Aorta (tissue), 5 donors: ENCODE data around the gene RPL35. TPM values are rescaled to one million over a fixed set of nuclear protein-coding genes. Genes with fewer than 3 reads are reported as not detected.
"Not testable (repeated sequence)": the region's sequence is repeated elsewhere in the genome, so short reads cannot be mapped to it uniquely, and the experiment has no call there.

Source experiments
- ATAC-seq: fragments of 200-7000 bp; cut with Tn5 transposase; one replicate; pipeline ENCODE4 v1.9.1; 2022; ENCODE audit warnings: moderate library complexity; ENCODE audit not compliant: low FRiP score
- DNase-seq, 2 donors: peaks; one replicate each; pipeline ENCODE4 v3.0.0-alpha.2; 2020
- H3K27ac ChIP-seq, 2 donors: one replicate each; pipeline ENCODE4 v1.5.1; 2013; ENCODE audit warnings: low read length in 2 of 2, mild to moderate bottlenecking in 2 of 2, moderate library complexity in 2 of 2, control low read depth in 1 of 2, inconsistent platforms in 1 of 2, low read depth in 1 of 2
- H3K27me3 ChIP-seq, 2 donors: one replicate each; pipeline ENCODE4 v1.6.1; 2013; ENCODE audit warnings: control low read depth in 1 of 2, low read length in 1 of 2, mild to moderate bottlenecking in 1 of 2, moderate library complexity in 1 of 2; ENCODE audit not compliant: insufficient read depth in 2 of 2, control insufficient read depth in 1 of 2
- H3K36me3 ChIP-seq, 2 donors: one replicate each; pipeline ENCODE4 v1.6.1; 2013; ENCODE audit warnings: control low read depth in 1 of 2, low read length in 1 of 2, mild to moderate bottlenecking in 1 of 2; ENCODE audit not compliant: insufficient read depth in 2 of 2, control insufficient read depth in 1 of 2
- H3K4me1 ChIP-seq, 2 donors: one replicate each; pipeline ENCODE4 v1.6.1; 2013; ENCODE audit warnings: low read length in 2 of 2, control low read depth in 1 of 2, mild to moderate bottlenecking in 1 of 2, moderate library complexity in 1 of 2; ENCODE audit not compliant: insufficient read depth in 2 of 2, control insufficient read depth in 1 of 2
- H3K4me3 ChIP-seq, 2 donors: one replicate each; pipeline ENCODE4 v1.5.1; 2013; ENCODE audit warnings: low read length in 2 of 2, control low read depth in 1 of 2, mild to moderate bottlenecking in 1 of 2
- H3K9me3 ChIP-seq: one replicate; pipeline ENCODE4 v1.6.1; 2013; ENCODE audit warnings: mild to moderate bottlenecking, low read length; ENCODE audit not compliant: control insufficient read depth
- WGBS, 2 donors: extraction: QIAGEN DNeasy Blood & Tissue Kit; methylation state at CpG; one replicate each; pipeline ENCODE4 v1.1.7; 2013; 5-methylcytosine and 5-hydroxymethylcytosine counted together
- intact Hi-C, 2 donors: fragments of 100-400 bp; cut with DNase I; formaldehyde crosslinking; loops; one replicate each; pipeline versions ENCODE4 v1.14.2 to v1.15.0; 2022
- polyA plus RNA-seq, 2 donors: library from polyadenylated mRNA; stranded (reverse); fragments of 200-250 nt; gene quantifications; one replicate each; pipeline ENCODE4 v1.2.3, GENCODE V29; 2013
- total RNA-seq, 2 donors: library from RNA; stranded (reverse); fragmentation: NEBNext Ultra II Directional; extraction: Animal tissue kit (Norgen Biotek cat#: 25700); gene quantifications; one replicate each; pipeline ENCODE4 v1.2.1, GENCODE V29; 2021
- donor health status: healthy with polysubstance abuse.
- donor health status: Bipolar disorder and iron deficiency.
- donor health status: DM: no; HTN: no; CAD: no.
- donor health status: DM: no; HTN: no; CAD: no.
- donor health status: DM: yes; HTN: yes; CAD: no.

RPL35 gene
- total and polyA plus RNA-seq, 4 donors, result 806 to 6,282 (median 2,056) TPM

- ATAC-seq, result no peak
- H3K27ac ChIP-seq, result no peak overlapping the region
These were observed 12.0 kb downstream of the RPL35 start for GRCh38 chr9:124849801-124850200.

GRCh38 chr9:124846969-124847368, 14.8 kb downstream of the RPL35 start:
- WGBS, 2 donors, result 93 to 95% methylated on average over 6 of the region's 6 CpGs
- intact Hi-C loops, result no loop called here

More at GRCh38 chr9:124849801-124850200, 12.0 kb downstream of the RPL35 start:
- no peak overlapping the region for H3K4me3 ChIP-seq
- intact Hi-C loops, result no loop called here
- no peaks in the 10 kb centered on the region for H3K4me1 ChIP-seq
- 62 to 67% methylated on average over 10 of the region's 10 CpGs for WGBS, 2 donors
- no peaks in the 10 kb centered on the region for H3K9me3 ChIP-seq
- no peak for DNase-seq
- H3K27me3 ChIP-seq, result no peaks in the 10 kb centered on the region
- H3K36me3 ChIP-seq, result no peaks in the 10 kb centered on the region

GRCh38 chr9:124846467-124846866, 15.3 kb downstream of the RPL35 start:
- H3K9me3 ChIP-seq, H3K27me3 ChIP-seq, ATAC-seq, H3K4me1 ChIP-seq, H3K27ac ChIP-seq, H3K36me3 ChIP-seq, DNase-seq, H3K4me3 ChIP-seq, intact Hi-C loops: not testable (repeated sequence)
- 90 to 92% methylated on average over 9 of the region's 9 CpGs for WGBS, 2 donors

More at GRCh38 chr9:124846969-124847368, 14.8 kb downstream of the RPL35 start:
- H3K27ac ChIP-seq, result no peak overlapping the region
- ATAC-seq (no peak), DNase-seq (no peak)
- H3K36me3 ChIP-seq, result no peaks in the 10 kb centered on the region
- no peak overlapping the region for H3K4me3 ChIP-seq
- no peaks in the 10 kb centered on the region for H3K4me1 ChIP-seq
- no peaks in the 10 kb centered on the region for H3K9me3 ChIP-seq
- H3K27me3 ChIP-seq, result no peaks in the 10 kb centered on the region

- H3K27ac ChIP-seq, result no peak overlapping the region
- WGBS, 2 donors, result 80 to 88% methylated on average over 4 of the region's 4 CpGs
- H3K9me3 ChIP-seq, result no peaks in the 10 kb centered on the region
- DNase-seq (no peak), ATAC-seq (no peak)
- intact Hi-C loops, result no loop called here
- H3K4me1 ChIP-seq, result no peaks in the 10 kb centered on the region
- no peaks in the 10 kb centered on the region for H3K36me3 ChIP-seq
- no peaks in the 10 kb centered on the region for H3K27me3 ChIP-seq
- no peak overlapping the region for H3K4me3 ChIP-seq
These were observed 17.5 kb downstream of the RPL35 start for GRCh38 chr9:124844291-124844690.

- intact Hi-C loops, result no loop called here
- Histone ChIP-seq H3K4me3 (no peak overlapping the region), H3K9me3 (no peaks in the 10 kb centered on the region), H3K27ac (no peak overlapping the region), H3K36me3 (no peaks in the 10 kb centered on the region), H3K27me3 (no peaks in the 10 kb centered on the region), H3K4me1 (no peaks in the 10 kb centered on the region)
- no peak for ATAC-seq
- WGBS, 2 donors, result 61 to 67% methylated on average over 11 of the region's 11 CpGs
- DNase-seq, result no peak
These were observed 18.2 kb downstream of the RPL35 start for GRCh38 chr9:124843456-124844034.

- ATAC-seq (no peak), DNase-seq (no peak)
- no peak overlapping the region for H3K4me3 ChIP-seq
- no peak overlapping the region for H3K27ac ChIP-seq
- no peaks in the 10 kb centered on the region for H3K27me3 ChIP-seq
- H3K36me3 ChIP-seq, result no peaks in the 10 kb centered on the region
- no peaks in the 10 kb centered on the region for H3K9me3 ChIP-seq
- intact Hi-C loops, result no loop called here
- no peaks in the 10 kb centered on the region for H3K4me1 ChIP-seq
- 87 to 89% methylated on average over 11 to 14 of the region's 14 CpGs for WGBS, 2 donors
These were observed 20.5 kb downstream of the RPL35 start for GRCh38 chr9:124841075-124841821.

GRCh38 chr9:124840300-124840833, 21.4 kb downstream of the RPL35 start:
- DNase-seq, result no peak
- no peak for ATAC-seq
- intact Hi-C loops, result no loop called here
- Histone ChIP-seq H3K27ac (no peak overlapping the region), H3K9me3 (no peaks in the 10 kb centered on the region), H3K4me1 (no peaks in the 10 kb centered on the region), H3K27me3 (no peaks in the 10 kb centered on the region), H3K36me3 (no peaks in the 10 kb centered on the region), H3K4me3 (no peak overlapping the region)
- WGBS, 2 donors, result 74 to 78% methylated on average over 18 of the region's 18 CpGs

- WGBS, 2 donors, result 78 to 81% methylated on average over 12 of the region's 12 CpGs
- DNase-seq, result no peak
- Histone ChIP-seq H3K4me3 (no peak overlapping the region), H3K27ac (no peak overlapping the region), H3K36me3 (no peaks in the 10 kb centered on the region), H3K4me1 (no peaks in the 10 kb centered on the region), H3K9me3 (no peaks in the 10 kb centered on the region), H3K27me3 (no peaks in the 10 kb centered on the region)
- intact Hi-C loops, result no loop called here
- no peak for ATAC-seq
These were observed 22.0 kb downstream of the RPL35 start for GRCh38 chr9:124839612-124840299.
